HG02981 (cell line): ENCODE measurements around the gene CACNA1C.

Source experiments
- ATAC-seq: cut with Tn5 transposase; IDR thresholded peaks from one replicate; pipeline ENCODE4 v1.9.1; 2021; ENCODE audit warnings: mild to moderate bottlenecking, moderate library complexity; ENCODE audit not compliant: unreplicated experiment

The CACNA1C gene

GRCh38 chr12:2166696-2167095, 113.9 kb downstream of the CACNA1C start:
- ATAC-seq: no peak

DNA sequence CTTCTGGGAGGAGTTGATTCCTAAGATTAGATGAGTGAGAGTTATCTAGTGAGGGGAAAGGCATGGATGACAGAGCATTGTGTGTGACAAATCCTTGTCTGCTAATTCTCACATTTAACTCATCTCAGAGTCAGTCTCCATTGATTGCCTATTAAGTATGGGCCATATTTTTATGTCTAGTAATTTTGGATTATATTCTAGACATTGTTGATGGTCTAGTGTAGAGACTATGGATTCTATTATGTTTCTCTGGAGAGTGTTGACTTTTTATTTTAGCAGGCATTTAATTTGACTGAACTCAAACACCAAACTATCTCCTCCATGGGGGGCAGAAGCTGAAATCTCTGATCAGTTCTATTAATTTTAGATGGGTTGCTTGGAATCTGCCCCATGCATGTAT, 114.4 kb downstream of the CACNA1C start:
- no peak for ATAC-seq

DNA sequence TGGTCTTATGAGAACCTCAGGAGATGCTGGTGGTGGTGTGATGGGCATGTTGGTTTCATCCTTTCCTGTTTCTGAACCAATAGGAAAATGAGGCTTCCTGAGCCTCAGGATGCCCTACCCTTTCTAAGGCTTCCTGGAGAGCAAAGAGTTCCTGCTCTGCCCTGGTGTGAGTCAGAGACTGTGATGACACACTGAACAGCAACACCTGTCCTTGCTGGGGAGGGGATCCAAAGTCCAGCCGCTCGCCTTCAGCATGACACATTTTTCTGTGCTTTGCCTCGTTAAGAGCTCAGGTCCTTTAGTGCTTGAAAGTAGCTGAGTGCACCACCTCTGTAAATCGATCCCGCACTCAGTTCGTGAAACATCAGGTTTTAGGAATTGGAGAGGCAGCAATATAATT, 116.0 kb downstream of the CACNA1C start:
- no peak for ATAC-seq

DNA sequence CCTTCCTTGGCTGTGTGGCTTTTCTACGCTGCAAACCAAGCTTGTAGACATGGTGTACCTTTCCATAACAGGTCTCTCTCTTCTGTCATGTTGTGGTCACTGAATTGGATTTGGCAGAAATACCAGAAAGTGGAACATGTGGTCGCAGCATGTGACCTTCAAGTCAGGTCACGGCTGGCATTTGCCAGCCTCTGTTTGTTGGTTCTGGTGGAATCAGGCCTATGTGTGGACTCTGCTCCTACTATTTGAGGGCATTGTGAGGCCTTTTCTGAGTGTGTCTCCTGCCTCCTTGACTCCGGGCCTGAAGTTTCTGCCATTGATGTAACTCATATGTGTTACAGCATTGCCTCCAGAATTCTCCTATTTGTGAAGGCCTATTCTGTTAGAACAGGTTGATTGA, 116.7 kb downstream of the CACNA1C start:
- no peak for ATAC-seq

DNA sequence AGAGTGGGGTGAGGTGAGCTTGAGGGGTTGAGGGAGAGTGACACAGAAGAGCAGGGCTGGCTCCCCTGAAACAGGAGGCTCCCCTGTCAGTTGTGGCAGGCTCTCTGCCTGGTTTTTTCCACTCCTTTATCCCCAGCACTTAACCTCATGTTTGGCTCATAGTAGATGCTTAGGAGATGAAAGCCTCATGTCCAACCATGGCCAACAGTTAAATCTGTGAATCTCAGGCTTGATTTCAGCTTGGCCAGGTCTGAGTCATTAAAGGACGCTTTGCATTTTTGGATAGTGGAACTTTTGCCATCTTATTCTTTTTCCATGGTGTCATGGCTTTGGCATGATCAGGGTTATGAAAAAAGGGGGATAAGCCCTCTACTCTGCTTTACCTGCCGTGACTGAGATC, 117.2 kb downstream of the CACNA1C start:
- ATAC-seq: no peak

- ATAC-seq: no peak
Observed at GRCh38 chr12:2170376-2170775, 117.6 kb downstream of the CACNA1C start.

- no peak for ATAC-seq
Observed at GRCh38 chr12:2171672-2172426, 119.1 kb downstream of the CACNA1C start.

DNA sequence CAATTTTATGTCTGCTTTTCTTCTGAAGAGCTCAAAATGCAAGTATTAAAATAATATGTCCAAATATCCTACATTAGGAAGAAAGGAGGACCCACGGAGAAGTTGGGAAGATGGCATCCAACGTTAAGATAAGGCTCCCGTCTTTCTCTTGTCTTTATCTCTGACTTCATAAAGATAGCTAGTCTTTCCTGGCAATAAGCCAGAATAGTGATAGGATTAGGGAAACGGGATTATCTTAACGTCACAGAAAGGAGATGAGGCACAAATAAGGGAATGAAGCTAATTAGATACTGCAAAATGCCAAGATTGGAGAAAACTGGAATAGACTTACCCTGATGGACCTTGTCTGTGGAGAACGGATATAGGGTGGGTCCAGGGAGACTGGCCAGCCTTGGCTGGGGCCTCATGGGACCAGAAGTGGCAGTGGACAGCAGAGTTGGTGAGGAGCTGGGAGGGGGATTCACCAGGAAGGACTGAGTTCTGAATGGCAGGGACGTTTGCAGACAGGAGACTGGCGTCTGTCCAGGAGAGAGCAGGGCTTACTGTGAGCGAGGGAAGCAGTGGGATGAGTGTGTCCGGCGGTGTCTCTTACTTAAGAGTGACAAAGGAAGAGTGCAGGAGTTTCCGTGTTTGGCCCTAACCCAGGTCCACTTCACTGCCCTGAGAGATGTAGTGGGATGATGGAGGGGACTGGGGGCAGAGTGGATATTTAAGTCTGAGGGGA, 119.9 kb downstream of the CACNA1C start:
- no peak for ATAC-seq

- ATAC-seq: no peak
Observed at GRCh38 chr12:2173971-2174370, 121.2 kb downstream of the CACNA1C start.

DNA sequence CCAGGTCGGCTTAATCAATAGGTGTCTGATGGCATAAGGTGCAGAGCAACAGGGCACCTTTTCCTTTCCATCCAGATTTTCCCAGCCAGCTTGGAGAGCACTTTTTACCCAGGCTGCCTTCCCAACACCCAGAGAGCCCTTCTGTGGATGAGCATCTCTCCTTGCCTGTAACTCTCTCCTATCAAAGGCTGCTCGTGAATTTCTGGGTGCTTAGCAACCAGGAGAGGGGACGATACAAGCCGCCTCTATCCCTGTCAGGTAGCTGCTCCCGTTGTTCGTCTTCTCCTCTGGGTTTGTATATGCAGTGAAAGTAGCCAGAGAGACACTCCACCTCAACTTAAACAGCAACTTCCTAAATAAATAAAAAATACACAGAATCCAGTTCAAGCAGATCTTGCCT, 124.2 kb downstream of the CACNA1C start:
- no peak for ATAC-seq

DNA sequence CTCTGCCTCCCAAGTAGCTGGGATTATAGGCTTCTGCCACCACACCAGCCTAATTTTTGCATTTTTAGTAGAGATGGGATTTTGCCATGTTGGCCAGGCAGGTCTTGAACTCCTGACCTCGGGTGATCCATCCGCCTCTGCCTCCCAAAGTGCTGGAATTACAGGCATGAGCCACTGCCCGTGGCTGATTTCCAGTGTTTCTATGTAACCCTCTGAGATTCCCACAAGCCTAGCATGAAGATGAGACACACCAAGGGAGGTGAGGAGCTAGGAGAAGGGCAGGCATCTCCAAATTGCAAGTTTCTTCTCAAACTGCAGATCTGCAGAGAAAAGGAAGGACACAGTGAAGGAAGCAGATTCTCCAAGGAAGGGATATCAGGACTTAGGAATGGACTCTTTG, 125.0 kb downstream of the CACNA1C start:
- no peak for ATAC-seq

DNA sequence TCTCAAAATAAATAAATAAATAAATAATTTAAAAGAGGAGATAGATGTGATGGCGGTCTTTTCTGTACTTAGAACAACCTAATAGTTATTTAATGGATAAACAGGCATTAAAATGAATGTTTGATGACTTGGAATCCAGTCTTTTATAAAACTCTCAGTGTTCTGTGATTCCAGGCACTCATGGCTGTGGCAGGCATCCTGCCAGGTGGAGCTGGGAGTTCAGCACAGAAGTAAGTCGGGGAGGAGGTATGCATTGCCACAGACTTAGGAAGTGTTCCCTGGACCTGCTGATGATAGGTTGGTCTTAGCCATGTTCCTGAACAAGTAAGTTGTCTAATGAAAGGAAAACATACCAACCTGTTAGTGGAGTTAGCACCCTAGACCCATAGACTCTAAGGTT, 126.3 kb downstream of the CACNA1C start:
- ATAC-seq: no peak

DNA sequence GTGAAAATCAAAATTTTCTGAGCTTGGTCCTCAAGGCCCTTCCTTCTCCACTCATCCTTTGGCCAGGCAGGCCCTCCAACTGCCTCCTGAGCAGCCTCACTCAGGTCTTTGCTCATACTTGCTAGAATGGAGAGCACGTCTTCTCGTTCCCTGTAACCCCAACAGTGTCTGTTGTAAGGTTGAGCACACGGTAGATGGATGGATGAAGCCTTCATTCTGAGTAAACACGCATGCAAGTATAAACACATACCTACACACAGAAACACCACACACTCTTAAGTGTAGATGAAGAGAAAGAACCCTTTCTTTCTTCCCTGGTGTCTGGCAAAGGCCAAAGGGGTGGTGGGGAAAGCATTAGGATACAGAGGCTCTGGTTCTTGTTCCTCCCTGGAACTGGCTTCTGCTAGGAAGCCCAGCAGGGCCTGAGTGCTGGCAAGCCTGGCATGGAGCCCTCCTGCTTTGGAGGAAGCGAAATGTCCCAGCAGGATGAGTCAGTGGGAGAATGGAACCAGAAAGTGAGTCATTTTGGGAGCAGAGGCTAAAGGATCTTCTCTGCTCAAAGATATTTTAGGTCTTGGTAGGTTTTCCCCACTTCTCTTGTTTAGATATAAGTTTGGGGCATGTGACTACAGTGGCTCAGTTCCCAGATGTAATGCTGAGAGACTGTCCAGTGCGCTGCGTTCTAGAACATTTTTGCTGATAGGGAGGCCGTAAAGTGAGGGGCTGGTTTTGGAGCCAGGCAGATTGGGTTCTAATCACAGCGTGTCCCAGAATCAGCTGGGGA, 127.4 kb downstream of the CACNA1C start:
- ATAC-seq: no peak

DNA sequence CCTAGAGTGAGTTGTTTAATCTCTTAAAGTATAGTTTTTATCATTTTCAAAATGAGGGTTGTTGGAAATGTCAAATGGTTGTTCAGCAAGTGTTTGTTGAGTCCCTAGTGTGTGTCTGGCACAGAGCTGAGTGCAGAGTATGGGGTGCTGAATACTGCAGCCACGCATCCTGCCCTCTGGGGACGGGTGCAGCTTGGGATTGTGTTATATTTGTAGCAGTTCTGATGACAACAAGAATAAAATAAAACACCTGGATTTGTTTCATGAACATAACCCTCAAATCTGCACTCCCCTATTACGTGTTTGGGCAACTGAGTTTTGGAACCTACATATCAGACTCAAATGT, 127.9 kb downstream of the CACNA1C start:
- no peak for ATAC-seq

DNA sequence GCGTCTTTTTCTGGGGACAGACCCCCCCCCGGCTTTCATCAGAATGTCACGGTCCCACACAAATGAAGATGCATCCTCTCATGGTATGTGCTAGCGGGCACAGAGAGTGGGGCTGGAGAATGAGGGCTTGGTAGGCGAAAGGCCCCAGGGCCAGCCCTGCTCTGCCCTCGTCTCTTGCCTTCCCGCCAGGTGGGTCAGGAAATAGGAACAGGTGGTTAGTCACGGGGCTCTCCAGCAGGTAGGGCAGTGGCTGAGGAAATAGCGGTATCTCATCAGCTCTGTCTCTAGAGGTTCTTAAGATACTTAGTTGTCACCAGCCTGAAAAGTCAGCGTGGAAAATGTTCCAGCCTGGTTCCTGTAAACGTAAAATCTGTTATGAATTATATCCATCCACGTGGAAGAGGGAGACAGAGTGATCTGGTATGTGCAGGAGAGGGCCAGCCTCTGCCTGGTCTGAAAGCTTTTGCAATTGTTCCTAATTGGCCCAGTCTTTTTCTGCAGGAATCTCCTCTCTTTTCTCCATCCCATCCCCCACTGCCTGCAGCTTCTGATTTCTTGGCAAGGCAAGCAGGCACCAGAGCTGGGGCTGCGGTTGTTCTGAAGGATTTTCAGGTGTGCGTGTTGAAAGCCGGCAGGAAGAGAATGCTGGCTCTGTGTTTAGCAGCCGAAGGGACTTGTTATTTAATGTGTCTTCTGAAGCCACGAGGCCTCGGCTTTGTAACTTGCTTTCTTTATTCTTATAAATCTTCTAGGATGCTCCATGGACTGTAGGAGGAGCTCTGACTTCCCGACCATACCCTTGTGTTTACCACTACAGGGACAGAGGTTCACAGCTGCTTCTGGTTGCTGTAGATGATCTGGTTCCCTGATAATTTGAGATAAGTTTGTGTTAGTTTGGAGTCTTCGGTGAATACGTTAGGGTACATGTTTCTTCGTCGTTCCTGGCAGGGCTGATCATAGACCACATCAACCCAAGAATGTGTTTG, 131.1 kb downstream of the CACNA1C start:
- no peak for ATAC-seq

DNA sequence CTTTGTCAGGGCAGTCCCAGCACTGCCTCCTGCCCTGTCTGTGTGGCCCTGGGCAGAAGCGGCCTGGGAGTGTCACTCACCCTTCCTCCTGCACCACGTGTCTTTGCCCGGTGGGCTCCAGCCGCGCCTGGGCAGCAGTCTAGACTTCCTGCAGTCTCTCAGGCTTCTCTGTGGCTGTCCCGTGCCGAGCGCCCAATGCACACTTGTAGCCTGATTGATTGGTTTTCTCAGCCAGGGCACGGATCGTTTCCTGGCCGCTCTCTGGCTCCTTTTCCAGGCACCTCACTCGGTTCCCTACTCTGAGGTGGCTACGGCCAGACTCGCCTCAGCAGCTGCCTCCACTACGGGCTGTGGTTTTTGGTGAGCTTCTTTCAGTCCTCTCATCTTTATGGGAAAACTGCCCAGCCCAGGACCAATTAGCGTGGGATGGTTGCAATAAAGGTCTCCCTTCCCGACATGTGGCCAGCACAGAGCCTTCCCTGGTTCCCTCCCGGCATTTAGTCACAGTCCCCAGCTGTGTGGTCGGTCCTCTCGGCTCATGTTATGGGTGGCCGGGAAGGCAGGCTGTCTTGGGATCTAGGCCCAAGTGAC, 133.1 kb downstream of the CACNA1C start:
- ATAC-seq: no peak

DNA sequence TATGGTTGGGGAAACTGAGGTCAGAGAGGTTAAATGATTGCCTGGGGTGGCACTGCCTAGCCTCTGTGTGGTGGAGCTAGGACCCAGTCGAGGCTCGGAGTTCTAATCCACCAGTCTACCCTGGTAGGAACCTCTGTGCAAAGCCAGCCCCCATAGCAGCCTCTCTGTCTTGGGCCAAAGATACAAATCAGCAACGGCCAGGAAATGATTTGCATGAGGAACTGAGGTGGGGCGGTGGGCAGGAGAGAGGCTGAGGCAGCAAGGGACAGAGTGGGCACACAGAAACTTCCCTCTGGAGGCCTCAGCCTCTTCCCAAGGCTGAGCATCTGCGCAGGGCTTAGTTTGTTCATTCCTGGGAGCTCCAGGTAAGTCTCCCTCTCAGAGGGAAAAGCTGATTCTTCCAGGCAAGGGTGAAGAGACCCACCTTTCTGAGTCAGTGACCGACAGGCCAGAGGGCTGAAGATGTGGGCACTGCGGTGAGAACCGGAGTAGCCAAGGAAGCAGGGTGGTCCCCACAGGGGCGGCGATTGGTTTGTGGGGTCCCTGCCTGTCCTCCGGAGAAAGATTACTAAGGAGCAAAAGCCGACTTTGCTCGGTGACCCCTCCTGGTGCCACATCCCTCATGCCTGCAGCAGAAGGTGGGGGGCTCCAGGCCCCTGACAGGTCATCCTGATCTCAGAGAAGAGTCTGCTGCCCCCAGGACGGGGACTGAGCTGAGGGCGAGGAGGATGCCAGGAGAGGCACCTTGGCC, 134.6 kb downstream of the CACNA1C start:
- ATAC-seq: no peak

DNA sequence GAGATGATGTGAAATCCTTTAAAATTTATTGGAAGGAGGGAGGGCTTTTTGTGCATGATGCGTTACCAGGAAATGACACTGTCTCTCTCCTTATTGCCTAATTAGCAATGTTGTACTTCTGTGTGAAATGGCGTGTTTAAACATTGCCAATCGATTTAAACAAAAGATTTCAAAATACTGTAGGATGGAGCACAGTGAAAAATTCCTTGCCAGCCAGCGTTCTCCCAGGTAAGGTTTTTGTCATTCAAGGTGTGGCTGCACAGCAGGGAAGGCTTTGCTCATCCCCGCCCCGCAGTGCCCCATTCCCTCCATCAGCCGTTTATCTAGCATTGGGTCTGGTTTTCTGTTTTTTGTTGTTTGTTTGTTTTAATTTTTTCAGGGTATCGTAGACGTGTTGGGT, 137.3 kb downstream of the CACNA1C start:
- no peak for ATAC-seq

DNA sequence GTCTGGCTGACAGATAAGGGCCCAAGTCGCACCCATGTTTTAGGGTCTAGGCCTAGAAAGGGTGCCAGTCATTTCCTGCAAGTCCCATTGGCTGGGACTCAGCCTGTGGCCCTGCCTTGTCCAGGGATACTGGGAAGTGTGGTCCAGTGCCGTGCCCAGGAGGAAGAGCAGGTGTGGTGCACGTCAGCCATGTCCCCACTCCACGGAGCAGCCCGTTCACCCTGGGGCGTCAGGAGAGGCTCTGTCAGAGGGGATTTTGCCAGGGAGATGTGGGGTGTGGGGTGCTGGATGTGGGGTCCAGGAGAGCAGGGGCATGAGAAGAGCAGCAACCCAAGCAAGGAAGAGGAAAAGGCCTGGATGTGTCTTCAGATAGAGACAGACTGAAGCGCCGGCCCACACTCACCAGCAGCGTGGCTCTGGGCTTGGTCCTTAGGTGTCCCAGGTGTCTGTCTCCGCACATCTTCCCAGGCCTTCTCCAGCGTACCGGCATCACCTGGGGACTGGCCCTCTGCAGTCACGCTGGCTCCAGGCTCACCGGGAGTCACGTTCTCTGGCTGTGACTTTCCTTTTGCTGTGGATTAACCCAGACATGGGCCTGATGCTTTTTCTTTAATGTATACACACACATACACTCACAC, 138.2 kb downstream of the CACNA1C start:
- ATAC-seq: no peak
